OCI-LY7 (cell line): ENCODE measurements around the gene PCDHGA1.
A peak's percentile ranks its signal among the peaks of the same experiment; 100 is the strongest.

Source experiments
- CTCF ChIP-seq: fragments of 200-600 bp; sonication (generic); conservative IDR thresholded peaks from 2 replicates; pipeline ENCODE4 v1.5.1; 2014; ENCODE audit warnings: mild to moderate bottlenecking, antibody characterized with exemption, low read length, moderate library complexity, mixed read lengths
- EZH2phosphoT487 ChIP-seq: fragments of 200-600 bp; sonication (generic); IDR thresholded peaks from 2 replicates; pipeline ENCODE4 v1.6.1; 2018; ENCODE audit warnings: low read depth, borderline replicate concordance, mild to moderate bottlenecking, mixed run types, antibody characterized with exemption, low read length, moderate library complexity, mixed read lengths

- TF ChIP-seq CTCF, result peak; percentile 88
- TF ChIP-seq EZH2phosphoT487, result no peak
These were observed 19.8 kb downstream of the PCDHGA1 start, which contains the start of gene PCDHGB1 for GRCh38 chr5:141349917-141350619.
